Activated CD4-positive, alpha-beta T cell treated with anti-CD3 and anti-CD28 coated beads, Interleukin-2, Interleukin-6, amounts not matched to agents 100 ng/mL and 50 ng/mL, durations not matched to agents 16 hours and 8 hours (primary cell): ENCODE measurements around the gene KCNJ10.

Experiments used
- DNase-seq: peaks from one replicate; pipeline ENCODE4 v3.0.0-alpha.2; 2020

Gene KCNJ10

GRCh38 chr1:160020196-160020595, 49.8 kb downstream of the KCNJ10 start:
- DNase-seq = no peak

DNA sequence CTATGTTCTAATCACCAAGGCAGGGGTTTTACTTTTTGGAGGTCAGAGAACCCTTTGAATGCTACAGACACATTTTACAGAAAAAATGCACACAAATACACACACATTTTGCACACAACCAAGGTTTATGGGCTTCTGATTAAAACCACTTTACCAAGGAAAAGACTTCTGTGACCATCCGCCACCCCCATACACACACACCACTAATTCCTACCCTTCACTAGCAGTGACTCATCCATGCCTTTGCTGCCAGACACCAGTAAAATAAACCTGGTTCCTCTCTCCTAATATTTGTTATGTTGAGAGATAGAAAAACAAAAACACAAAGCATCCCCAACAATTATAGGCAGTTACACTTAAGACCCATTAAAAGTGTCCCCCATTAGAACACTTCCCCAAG, 51.1 kb downstream of the KCNJ10 start:
- peak; percentile 34 for DNase-seq

DNA sequence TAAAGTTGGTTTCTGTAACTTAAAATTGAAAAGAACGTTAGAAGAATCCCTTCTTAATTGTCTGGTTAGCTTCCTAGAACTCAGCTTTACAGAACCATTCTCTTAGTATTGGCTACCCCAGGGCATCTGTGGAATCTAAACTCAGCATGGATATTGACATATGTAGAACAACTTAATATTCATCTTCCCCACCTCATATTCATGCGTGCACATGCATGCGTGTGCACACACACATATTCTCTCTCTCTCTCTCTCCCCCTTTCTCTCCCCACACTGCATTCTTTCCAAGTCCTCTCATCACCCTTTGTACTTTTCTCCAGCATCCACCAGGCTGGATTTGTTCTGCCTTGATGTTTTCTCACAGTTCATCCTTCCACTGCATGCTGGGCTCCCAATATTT, 51.6 kb downstream of the KCNJ10 start:
- no peak for DNase-seq

DNA sequence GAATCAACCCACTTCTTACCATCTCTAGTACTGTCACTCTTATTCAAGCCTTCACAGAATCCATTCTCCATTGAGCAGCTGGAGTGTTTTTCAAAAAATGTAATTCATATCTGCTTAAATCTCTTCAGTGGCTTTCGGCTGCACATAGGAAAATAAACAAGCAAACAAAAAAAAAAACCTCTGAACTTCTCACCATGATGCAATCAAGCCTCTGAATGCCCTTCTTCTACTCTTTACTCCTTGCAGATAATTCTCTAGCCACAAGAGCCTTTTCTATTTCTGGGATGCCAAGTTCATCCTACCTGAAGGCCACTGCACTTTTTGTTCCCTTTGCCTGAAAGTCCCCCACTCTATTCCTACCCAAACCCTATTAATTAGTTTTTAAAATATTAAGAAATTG, 52.4 kb downstream of the KCNJ10 start:
- no peak for DNase-seq

GRCh38 chr1:160011781-160012180, 58.2 kb downstream of the KCNJ10 start:
- no peak for DNase-seq

GRCh38 chr1:160009801-160010200, 60.2 kb downstream of the KCNJ10 start:
- DNase-seq = no peak

GRCh38 chr1:160009081-160009480, 60.9 kb downstream of the KCNJ10 start:
- no peak for DNase-seq

DNA sequence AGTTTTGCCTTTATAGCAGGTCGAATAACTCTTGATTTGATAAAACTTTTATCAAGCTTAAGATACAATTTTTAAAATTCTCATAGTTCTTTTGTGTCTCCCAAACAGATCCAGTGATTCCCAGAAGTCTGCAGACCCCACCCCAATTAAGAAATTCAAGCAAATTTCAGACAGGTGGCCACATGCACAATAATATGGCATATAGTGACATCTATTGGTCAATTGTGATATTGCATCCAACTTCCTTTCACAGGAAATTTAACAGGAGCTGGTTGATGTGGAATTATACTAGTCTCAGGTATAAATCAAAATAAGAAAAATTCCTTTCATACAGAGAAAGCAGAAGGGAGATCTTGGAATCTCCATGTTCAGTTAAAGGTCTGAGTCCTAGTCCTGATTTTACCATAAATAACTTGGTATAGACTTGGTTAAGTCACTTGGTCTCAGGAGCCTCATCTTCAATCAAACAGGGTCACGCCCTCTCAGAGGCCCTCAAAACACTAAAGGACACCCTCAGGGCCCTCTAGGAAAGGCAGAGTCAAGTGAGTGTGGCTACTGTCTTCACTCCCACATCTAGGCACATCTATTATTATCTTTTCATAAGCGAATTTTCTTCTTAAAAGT, 62.3 kb downstream of the KCNJ10 start:
- peak; percentile 41 for DNase-seq

GRCh38 chr1:160006312-160006940, 63.5 kb downstream of the KCNJ10 start:
- peak; percentile 78 for DNase-seq

DNA sequence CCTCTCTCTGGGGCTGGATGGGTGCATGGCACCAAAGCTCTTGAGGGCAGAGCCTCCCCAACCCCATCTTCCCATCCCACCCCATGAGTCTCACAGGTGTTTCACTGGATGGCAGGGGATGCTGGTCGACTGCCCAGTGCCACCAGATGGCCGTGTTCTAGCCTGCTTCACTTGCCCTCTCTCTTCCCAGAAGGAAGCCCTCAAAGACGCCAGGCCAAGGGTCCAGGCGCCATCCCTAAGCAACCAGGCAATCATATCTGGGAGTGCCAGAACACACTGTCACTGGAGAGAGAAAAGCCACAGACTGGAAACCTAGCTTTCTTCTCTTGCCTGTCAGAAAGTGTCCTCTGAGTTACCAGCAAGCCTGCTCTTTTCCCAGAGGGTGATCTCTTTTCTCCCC, 64.9 kb downstream of the KCNJ10 start:
- no peak for DNase-seq

GRCh38 chr1:160004425-160004824, 65.5 kb downstream of the KCNJ10 start:
- DNase-seq = no peak

DNA sequence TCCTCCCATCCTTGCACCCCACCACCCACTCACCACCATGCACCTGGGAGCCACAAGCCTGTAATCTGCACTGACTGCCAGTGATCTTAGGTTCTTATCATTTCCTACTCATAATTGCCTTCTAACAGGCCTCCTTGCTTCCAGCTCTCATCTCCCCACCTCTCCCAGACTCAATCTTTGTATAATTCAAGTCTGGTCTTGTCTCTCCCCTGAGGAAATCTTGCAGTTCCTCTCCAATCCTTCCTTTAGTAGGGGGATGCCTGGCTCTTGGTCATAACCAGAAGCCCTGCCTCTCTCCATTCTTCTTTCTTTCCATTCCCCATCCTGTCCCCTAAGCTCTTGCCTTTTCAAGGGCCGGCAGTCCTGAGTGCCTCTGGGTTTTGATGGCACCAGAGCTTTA, 66.0 kb downstream of the KCNJ10 start:
- no peak for DNase-seq

DNA sequence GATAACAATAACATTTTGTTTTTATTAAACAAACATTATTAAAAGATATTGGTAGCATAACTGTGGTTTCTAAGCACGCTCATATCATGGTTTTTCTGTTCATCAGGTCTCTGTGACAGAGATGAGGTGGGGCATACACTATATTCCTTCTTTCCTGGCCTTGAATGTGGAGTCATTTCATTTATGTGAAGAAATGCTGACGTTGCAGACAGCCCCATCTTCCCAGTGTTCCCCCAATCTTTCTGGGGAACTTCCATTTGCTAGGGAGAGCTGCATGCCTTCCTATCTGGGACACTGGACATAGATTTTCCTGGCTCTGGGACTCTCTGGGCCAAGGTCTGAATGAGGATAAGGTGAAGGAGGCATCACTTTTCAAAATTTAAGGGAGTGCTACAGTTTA, 68.5 kb downstream of the KCNJ10 start:
- DNase-seq = no peak

DNA sequence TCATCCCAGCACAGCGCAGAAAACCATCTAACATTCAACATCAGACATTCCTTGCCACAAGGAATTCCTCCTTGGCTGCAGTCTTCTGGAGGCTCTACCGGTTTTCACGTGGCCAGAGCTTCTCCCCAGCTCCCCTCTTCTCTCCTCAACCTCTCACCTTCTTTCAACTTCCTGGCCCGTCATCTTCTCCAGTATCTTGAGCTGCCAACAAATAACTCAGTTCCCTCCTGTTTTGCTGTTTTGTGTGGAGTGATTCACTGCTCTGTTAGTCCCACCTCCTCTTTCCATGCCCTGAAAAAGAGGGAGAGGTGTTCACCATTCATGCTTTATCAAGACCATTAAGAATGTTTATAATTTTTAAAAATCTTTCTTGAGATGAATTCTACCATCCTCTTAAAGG, 70.8 kb downstream of the KCNJ10 start:
- no peak for DNase-seq

DNA sequence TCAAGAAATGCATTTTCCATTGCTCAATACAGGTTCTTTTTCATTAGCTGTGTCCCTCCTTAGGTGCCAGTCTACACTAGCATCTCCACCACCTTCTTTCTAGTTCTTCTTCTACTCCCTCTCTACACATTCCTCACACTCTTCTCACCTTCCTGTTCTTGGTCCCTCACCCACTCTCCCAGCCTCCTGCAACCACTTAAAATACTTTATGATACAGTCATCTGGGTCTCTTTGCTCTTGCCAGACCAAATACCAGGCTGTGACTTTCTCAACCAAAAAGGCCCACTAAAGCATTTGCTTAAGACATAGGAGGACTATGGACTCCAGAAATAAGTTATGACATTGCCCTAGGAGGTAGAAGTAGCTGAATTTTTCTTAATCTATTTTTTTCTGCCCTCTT, 73.3 kb downstream of the KCNJ10 start:
- DNase-seq = no peak

GRCh38 chr1:159994896-159995295, 75.1 kb downstream of the KCNJ10 start:
- no peak for DNase-seq

DNA sequence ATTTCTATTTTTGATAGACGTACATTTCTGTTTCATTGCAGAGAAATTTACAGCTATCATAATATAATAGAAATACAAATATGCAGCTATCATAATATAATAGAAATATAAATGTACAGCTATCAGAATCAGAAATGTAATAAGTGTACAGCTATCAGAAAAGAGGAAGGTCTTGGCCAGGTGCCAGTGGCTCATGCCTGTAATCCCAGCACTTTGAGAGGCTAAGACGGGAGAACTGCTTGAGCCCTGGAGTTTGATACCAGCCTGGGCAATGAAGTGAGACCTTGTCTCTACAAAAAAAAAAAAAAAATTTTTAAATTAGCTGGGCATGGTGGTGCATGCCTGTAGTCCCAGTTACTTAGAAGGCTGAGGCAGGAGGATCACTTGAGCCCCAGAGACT, 76.0 kb downstream of the KCNJ10 start:
- no peak for DNase-seq

DNA sequence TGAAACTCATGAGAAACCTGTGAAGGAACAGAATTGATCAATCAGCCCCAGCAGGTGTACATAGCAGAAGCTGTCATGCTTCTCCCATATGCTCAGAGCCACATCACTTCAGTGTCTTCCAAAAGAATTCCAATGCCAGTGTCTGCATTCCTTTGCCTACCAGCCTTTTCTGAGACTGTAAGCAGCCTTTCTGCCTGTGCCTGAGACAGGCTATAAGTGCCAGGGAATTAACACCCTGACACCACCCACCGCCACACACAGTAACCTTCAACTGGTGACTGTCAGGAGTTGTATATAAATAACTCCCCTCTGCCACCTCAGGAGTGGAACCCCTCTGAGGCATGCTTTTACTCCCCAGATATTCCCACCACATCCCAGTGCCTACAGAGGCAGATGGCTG, 77.8 kb downstream of the KCNJ10 start:
- no peak for DNase-seq

- peak; percentile 19 for DNase-seq
These were observed 78.4 kb downstream of the KCNJ10 start for GRCh38 chr1:159991513-159991912.

DNA sequence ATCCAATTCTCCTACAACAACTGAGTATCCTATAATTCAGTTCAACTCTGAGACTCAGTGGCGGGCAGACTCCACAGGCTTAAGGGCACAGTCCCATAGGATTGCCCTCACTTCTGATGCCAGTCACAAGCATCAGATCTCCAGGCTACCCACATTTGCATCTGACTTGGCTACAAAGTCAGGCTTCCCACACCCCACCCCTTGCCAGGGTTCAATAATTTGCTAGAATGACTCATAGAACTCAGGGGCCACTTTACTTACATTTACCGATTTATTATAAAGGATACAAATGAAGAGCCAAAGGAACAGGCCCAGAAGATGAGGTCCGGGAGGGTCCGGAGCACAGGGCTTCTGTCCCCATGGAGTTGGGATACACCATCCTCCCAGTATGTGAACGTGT, 80.0 kb downstream of the KCNJ10 start:
- no peak for DNase-seq

GRCh38 chr1:159989581-159989980, 80.4 kb downstream of the KCNJ10 start:
- DNase-seq = no peak

GRCh38 chr1:159988006-159988405, 82.0 kb downstream of the KCNJ10 start:
- no peak for DNase-seq

DNA sequence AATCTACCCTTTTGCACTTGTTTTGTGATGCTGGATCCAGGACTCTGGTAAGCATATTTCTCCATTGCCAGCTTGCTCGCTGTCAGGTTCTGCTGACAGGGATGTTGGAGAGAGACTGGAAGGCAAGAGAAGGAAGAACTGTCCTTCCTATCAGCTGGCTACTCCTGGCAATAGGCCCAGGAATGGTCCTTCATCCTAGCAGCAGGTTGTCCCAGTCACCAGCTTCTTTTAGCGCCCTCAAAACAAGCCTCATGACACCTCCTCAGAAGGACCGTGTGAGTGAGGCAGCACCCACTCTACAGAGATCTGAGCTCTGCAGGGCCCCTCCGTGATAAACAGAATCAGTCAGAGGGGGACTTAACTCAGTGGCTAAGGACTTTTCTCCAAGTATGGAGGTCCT, 82.8 kb downstream of the KCNJ10 start:
- DNase-seq = no peak

DNA sequence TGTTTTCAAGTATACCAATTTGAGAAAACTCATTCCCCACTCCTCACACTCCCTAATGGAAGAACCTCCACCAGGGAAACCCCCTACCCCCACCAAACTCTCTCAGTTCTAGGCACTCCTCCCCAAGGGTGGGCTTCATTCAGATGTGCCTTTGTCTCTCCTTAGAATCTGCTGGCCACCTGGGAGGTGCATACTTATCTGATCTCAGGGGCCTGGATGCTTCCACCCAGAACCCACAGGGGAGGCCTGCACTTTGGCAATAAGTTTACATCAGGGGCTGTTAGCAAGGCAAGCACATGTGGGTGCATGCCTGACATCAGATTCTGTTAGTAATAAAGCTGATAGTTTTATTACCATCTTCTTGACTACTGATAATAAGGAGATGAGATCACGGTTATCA, 83.4 kb downstream of the KCNJ10 start:
- no peak for DNase-seq

GRCh38 chr1:159986093-159986492, 83.9 kb downstream of the KCNJ10 start:
- DNase-seq = no peak
